GM23338 (cell line): Measurements from ENCODE around the gene ZNF516. TPM values are rescaled to one million over a fixed set of nuclear protein-coding genes. Genes with fewer than 3 reads are reported as not detected.

ENCODE experiments used
- ATAC-seq: fragments of 200-7000 bp; cut with Tn5 transposase; 3 replicates; pipeline ENCODE4 v1.9.1; 2020
- DNase-seq: peaks from one replicate; pipeline ENCODE4 v3.0.0-alpha.2; 2015; ENCODE audit warnings: low spot score
- H2AFZ ChIP-seq: fragments of 200-600 bp; sonication (generic); 2 replicates; pipeline ENCODE4 v1.8.0; 2016; ENCODE audit warnings: antibody characterized with exemption, mild to moderate bottlenecking, moderate library complexity
- H3F3A ChIP-seq: fragments of 200-600 bp; sonication (generic); replicated peaks from 2 replicates; pipeline ENCODE4 v1.8.0; 2017; ENCODE audit warnings: antibody characterized with exemption, mixed run types, low read depth
- H3K27ac ChIP-seq: fragments of 200-600 bp; sonication (generic); 2 replicates; pipeline ENCODE4 v1.6.1; 2016; ENCODE audit warnings: low read depth
- H3K27me3 ChIP-seq: fragments of 200-600 bp; sonication (generic); 2 replicates; pipeline ENCODE4 v1.8.0; 2016; ENCODE audit warnings: mild to moderate bottlenecking, mixed run types, moderate library complexity; ENCODE audit not compliant: insufficient read depth
- H3K36me3 ChIP-seq: fragments of 200-600 bp; sonication (generic); 2 replicates; pipeline ENCODE4 v1.8.0; 2016; ENCODE audit warnings: mild to moderate bottlenecking; ENCODE audit not compliant: insufficient read depth
- H3K4me1 ChIP-seq: fragments of 200-600 bp; sonication (generic); 2 replicates; pipeline ENCODE4 v1.8.0; 2016; ENCODE audit warnings: mild to moderate bottlenecking, moderate library complexity; ENCODE audit not compliant: insufficient read depth
- H3K4me2 ChIP-seq: fragments of 200-600 bp; sonication (generic); 2 replicates; pipeline ENCODE4 v1.7.1; 2017; ENCODE audit warnings: mixed run types
- H3K4me3 ChIP-seq: fragments of 200-600 bp; sonication (generic); 2 replicates; pipeline ENCODE4 v1.6.1; 2016; ENCODE audit warnings: mixed run types
- H3K79me2 ChIP-seq: fragments of 200-600 bp; sonication (generic); replicated peaks from 2 replicates; pipeline ENCODE4 v1.8.0; 2017; ENCODE audit warnings: mild to moderate bottlenecking; ENCODE audit not compliant: insufficient read depth
- H3K9me2 ChIP-seq: fragments of 200-600 bp; sonication (generic); 2 replicates; pipeline ENCODE4 v1.8.0; 2017; ENCODE audit not compliant: insufficient read depth
- H4K20me1 ChIP-seq: fragments of 200-600 bp; sonication (generic); replicated peaks from 2 replicates; pipeline ENCODE4 v1.8.0; 2017; ENCODE audit warnings: mild to moderate bottlenecking; ENCODE audit not compliant: insufficient read depth
- H3K27ac Mint-ChIP-seq: 2 replicates; pipeline ENCODE4 v1.8.0; 2020; ENCODE audit warnings: inconsistent platforms, mild to moderate bottlenecking, moderate library complexity, mixed read lengths
- H3K27me3 Mint-ChIP-seq: 3 replicates; pipeline ENCODE4 v1.8.0; 2022; ENCODE audit warnings: low read depth, mild to moderate bottlenecking, moderate library complexity, mixed read lengths, inconsistent platforms; ENCODE audit not compliant: insufficient read depth, poor library complexity
- H3K36me3 Mint-ChIP-seq: 3 replicates; pipeline ENCODE4 v1.8.0; 2021; ENCODE audit warnings: low read depth, mild to moderate bottlenecking, inconsistent platforms, moderate library complexity, mixed read lengths
- H3K4me1 Mint-ChIP-seq: 3 replicates; pipeline ENCODE4 v1.8.0; 2020; ENCODE audit warnings: mild to moderate bottlenecking, inconsistent platforms, mixed read lengths
- H3K4me3 Mint-ChIP-seq: 3 replicates; pipeline ENCODE4 v1.8.0; 2021; ENCODE audit warnings: moderate library complexity, mild to moderate bottlenecking, inconsistent platforms, mixed read lengths
- H3K9me3 Mint-ChIP-seq: 3 replicates; pipeline ENCODE4 v1.8.0; 2020; ENCODE audit warnings: moderate library complexity, mild to moderate bottlenecking, inconsistent platforms, mixed read lengths
- CREB1 ChIP-seq: fragments of 250-450 bp; sonication (Bioruptor Pico); IDR thresholded peaks from 2 replicates; pipeline ENCODE4 v1.5.0; 2020; ENCODE audit warnings: low read depth, mild to moderate bottlenecking, moderate library complexity
- CTCF ChIP-seq, 2 experiments: fragments of 200-600 bp in 1 of 2; sonication (generic) in 1 of 2; conservative IDR thresholded peaks; 2 replicates each; pipeline versions ENCODE4 v1.5.1 to v1.6.1; 2016 to 2017; ENCODE audit warnings: antibody characterized with exemption in 2 of 2, low read depth in 2 of 2, mild to moderate bottlenecking in 2 of 2, moderate library complexity in 1 of 2
- ETS1 ChIP-seq: IDR thresholded peaks from 2 replicates; pipeline ENCODE4 v1.6.1; 2016; ENCODE audit warnings: antibody characterized with exemption
- EZH2phosphoT487 ChIP-seq: fragments of 200-600 bp; sonication (generic); IDR thresholded peaks from one replicate; pipeline ENCODE4 v1.8.1; 2018; ENCODE audit warnings: antibody characterized with exemption; ENCODE audit not compliant: unreplicated experiment
- JUNB ChIP-seq: IDR thresholded peaks from one replicate; pipeline ENCODE4 v1.6.1; 2016; ENCODE audit warnings: antibody characterized with exemption; ENCODE audit not compliant: unreplicated experiment
- POLR2AphosphoS5 ChIP-seq: IDR thresholded peaks from 2 replicates; pipeline ENCODE4 v1.6.1; 2016; ENCODE audit warnings: antibody characterized with exemption, low read depth
- REST ChIP-seq: IDR thresholded peaks from one replicate; pipeline ENCODE4 v1.6.1; 2018; ENCODE audit warnings: antibody characterized with exemption; ENCODE audit not compliant: unreplicated experiment
- STAT1 ChIP-seq: IDR thresholded peaks from one replicate; pipeline ENCODE4 v1.6.1; 2016; ENCODE audit warnings: antibody characterized with exemption; ENCODE audit not compliant: unreplicated experiment
- ZNF331 ChIP-seq: fragments of 250-450 bp; sonication (Bioruptor Pico); IDR thresholded peaks from 2 replicates; pipeline ENCODE4 v1.5.0; 2020; ENCODE audit warnings: low read depth, mild to moderate bottlenecking, moderate library complexity
- polyA plus RNA-seq: library from polyadenylated mRNA; unstranded; fragments of >200 nt; fragmentation: Nextera tagmentation; extraction: Ambion mirVana; gene quantifications from 2 replicates; pipeline ENCODE4 v1.2.1, GENCODE V29; 2016
- total RNA-seq: library from RNA; depleted of rRNA; stranded (reverse); fragments of >200 nt; shearing (Covaris generic); gene quantifications from 2 replicates; pipeline ENCODE4 v1.2.3, GENCODE V29; 2014

The ZNF516 gene
- total and polyA plus RNA-seq, 2 experiments from 2014 or later = 11.9 to 24.2 TPM

- TF ChIP-seq ZNF331 (CRISPR knock-in tag) (no peak), ETS1 (no peak), REST (no peak), JUNB (no peak), EZH2phosphoT487 (no peak), CREB1 (CRISPR knock-in tag) (no peak), STAT1 (no peak), CTCF (conservative IDR thresholded peaks at IDR 0.05; ENCODE audit: low read depth in 2 of 2) (no peak)
Observed at GRCh38 chr18:76359909-76360308, 135.1 kb downstream of the ZNF516 start (continued).

- H3K27ac ChIP-seq = no peak overlapping the region
- H3K4me1 ChIP-seq = peaks cover 11% of the 10 kb centered on the region
- no peaks in the 10 kb centered on the region for H3K79me2 ChIP-seq
- DNase-seq = no peak
- no peaks in the 10 kb centered on the region for H3K27me3 ChIP-seq
- H3K27me3 Mint-ChIP-seq = no peaks in the 10 kb centered on the region
- no peaks in the 10 kb centered on the region for H3K9me2 ChIP-seq
- no peak overlapping the region for H3K4me3 Mint-ChIP-seq
- peaks cover 6% of the 10 kb centered on the region; the same call in 2 of the 3 replicates for H3K9me3 Mint-ChIP-seq
- H3K4me3 ChIP-seq = no peak overlapping the region
- ATAC-seq = no peak
- no peak overlapping the region for H2AFZ ChIP-seq
- no peak overlapping the region for H3K4me2 ChIP-seq
- H3F3A ChIP-seq = no peaks in the 10 kb centered on the region
- H3K27ac Mint-ChIP-seq = no peak overlapping the region
- H3K36me3 Mint-ChIP-seq = peaks cover 22% of the 10 kb centered on the region
- H3K4me1 Mint-ChIP-seq = peaks cover 16% of the 10 kb centered on the region
- H3K36me3 ChIP-seq = no peaks in the 10 kb centered on the region
- H4K20me1 ChIP-seq = no peaks in the 10 kb centered on the region
- TF ChIP-seq CREB1 (CRISPR knock-in tag) (no peak), JUNB (no peak), REST (no peak), POLR2AphosphoS5 (no peak), EZH2phosphoT487 (no peak), ZNF331 (CRISPR knock-in tag) (no peak)
Observed at GRCh38 chr18:76358774-76359173, 136.3 kb downstream of the ZNF516 start.
